HepG2 (cell line): ENCODE data around the gene IL27RA. TPM values are rescaled to one million over a fixed set of nuclear protein-coding genes. Genes with fewer than 3 reads are reported as not detected.

Experiments
- CREB3 ChIP-seq: sonication (generic); formaldehyde crosslinking; IDR thresholded peaks from 2 replicates; pipeline ENCODE4 v1.5.0; 2020; ENCODE audit warnings: missing genetic modification reagents
- PHF21A ChIP-seq: sonication (generic); formaldehyde crosslinking; IDR thresholded peaks from 2 replicates; pipeline ENCODE4 v1.5.0; 2020; ENCODE audit warnings: mild to moderate bottlenecking, missing genetic modification reagents
- RFXAP ChIP-seq: sonication (generic); formaldehyde crosslinking; IDR thresholded peaks from 2 replicates; pipeline ENCODE4 v1.4.0; 2020; ENCODE audit warnings: missing genetic modification reagents, borderline replicate concordance
- YY1 ChIP-seq: IDR thresholded peaks from 2 replicates; pipeline ENCODE4 v1.6.1; 2011; ENCODE audit warnings: low read length, low read depth, moderate library complexity, mild to moderate bottlenecking; ENCODE audit not compliant: insufficient read depth, insufficient replicate concordance
- ZEB1 ChIP-seq: IDR thresholded peaks from 2 replicates; pipeline ENCODE4 v1.6.1; 2012; ENCODE audit warnings: mild to moderate bottlenecking, low read depth, inconsistent platforms; ENCODE audit not compliant: insufficient replicate concordance
- ZFP1 ChIP-seq: IDR thresholded peaks from 2 replicates; pipeline ENCODE4 v1.6.1; 2016
- ZNF274 ChIP-seq: sonication (generic); formaldehyde crosslinking; IDR thresholded peaks from 2 replicates; pipeline ENCODE4 v1.5.1; 2020; ENCODE audit warnings: mild to moderate bottlenecking, missing genetic modification reagents
- ZNF280B ChIP-seq: sonication (generic); formaldehyde crosslinking; IDR thresholded peaks from 2 replicates; pipeline ENCODE4 v1.5.0; 2020; ENCODE audit warnings: missing genetic modification reagents, mild to moderate bottlenecking, borderline replicate concordance
- polyA plus RNA-seq, 8 experiments: library from polyadenylated mRNA; depleted of rRNA in 3 of 8; stranded (reverse) in 7 of 8; unstranded in 1 of 8; fragments of >200 nt; fragmentation: Illumina TruSeq in 4 of 8; extraction: Trizol in 4 of 8; gene quantifications; 2 replicates each; pipeline versions ENCODE4 v1.2.1 to v1.2.3, GENCODE V29; 2011 to 2016; ENCODE audit warnings: low read depth in 4 of 8, missing spikeins in 1 of 8, mixed read lengths in 1 of 8; ENCODE audit not compliant: insufficient read depth in 1 of 8
- total RNA-seq, 5 experiments: library from RNA; depleted of rRNA; stranded (reverse); fragments of >200 nt; fragmentation: Illumina TruSeq; extraction: Trizol; gene quantifications; 2 replicates each; pipeline ENCODE4 v1.2.3, GENCODE V29; 2016; ENCODE audit warnings: low read depth in 1 of 5
- TF ChIP-seq, protein P1 (sequence below): sonication (generic); formaldehyde crosslinking; IDR thresholded peaks from one replicate; pipeline ENCODE4 v1.5.1; 2020; ENCODE audit warnings: mild to moderate bottlenecking, missing genetic modification reagents; ENCODE audit errors: not compliant biosample characterization
- TF ChIP-seq, protein P2 (sequence below): sonication (generic); IDR thresholded peaks from 2 replicates; pipeline ENCODE4 v1.6.1; 2016; ENCODE audit warnings: low read depth, borderline replicate concordance

The IL27RA gene
- total and polyA plus RNA-seq, 2 of the 13 experiments (the other 11 are each of a cell fraction or from before 2014, with no cell fraction given) = 3.5 to 8.1 TPM

DNA sequence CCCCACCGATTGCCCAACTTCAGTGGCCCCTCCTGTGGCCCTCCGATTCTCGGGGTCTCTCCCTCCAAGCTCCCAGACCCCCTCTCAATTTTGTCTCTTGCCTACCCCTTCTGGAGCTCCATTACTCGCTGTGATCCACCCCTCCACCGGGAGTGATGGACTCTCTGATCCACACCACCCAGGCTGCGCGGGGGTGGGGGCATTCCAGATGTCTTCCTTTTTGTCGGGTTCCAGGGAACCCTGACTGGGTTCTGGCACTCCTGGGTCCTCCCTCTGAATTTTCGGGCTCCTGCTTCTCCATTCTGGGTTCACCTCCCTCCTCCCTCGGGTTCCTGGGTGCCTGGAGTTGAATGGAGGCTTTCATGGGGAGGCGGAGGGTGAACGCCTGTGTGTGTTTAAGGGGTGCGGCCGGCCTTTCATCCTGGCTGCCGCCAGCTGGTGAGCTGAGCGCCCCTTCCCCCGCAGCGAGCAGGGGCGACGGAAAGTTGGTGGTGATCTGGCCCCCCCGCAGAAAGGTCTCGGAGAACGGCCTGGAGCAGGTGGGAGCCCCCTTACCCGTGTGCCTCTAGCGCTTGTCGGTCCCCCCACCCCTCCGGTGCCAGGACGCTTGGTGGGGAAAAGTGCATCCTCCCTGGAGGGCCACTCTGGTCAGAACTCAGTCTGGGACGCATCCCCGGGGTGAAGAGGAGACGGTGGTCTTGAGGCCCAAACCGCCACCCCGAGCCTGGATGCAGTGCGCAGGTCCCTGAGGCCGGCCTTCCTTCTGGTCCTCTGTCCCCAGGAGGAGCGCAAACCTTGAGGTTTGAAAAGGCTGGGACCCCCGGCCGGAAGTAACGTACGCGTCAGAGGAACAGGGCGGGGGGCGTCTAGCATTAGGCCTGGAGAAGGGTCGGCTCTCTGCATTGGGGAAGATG is 42.6 kb downstream of the IL27RA start (continued):
- TF ChIP-seq CREB3 (CRISPR knock-in tag) = no peak
- TF ChIP-seq ZEB1 = no peak
- TF ChIP-seq, protein P1, sequence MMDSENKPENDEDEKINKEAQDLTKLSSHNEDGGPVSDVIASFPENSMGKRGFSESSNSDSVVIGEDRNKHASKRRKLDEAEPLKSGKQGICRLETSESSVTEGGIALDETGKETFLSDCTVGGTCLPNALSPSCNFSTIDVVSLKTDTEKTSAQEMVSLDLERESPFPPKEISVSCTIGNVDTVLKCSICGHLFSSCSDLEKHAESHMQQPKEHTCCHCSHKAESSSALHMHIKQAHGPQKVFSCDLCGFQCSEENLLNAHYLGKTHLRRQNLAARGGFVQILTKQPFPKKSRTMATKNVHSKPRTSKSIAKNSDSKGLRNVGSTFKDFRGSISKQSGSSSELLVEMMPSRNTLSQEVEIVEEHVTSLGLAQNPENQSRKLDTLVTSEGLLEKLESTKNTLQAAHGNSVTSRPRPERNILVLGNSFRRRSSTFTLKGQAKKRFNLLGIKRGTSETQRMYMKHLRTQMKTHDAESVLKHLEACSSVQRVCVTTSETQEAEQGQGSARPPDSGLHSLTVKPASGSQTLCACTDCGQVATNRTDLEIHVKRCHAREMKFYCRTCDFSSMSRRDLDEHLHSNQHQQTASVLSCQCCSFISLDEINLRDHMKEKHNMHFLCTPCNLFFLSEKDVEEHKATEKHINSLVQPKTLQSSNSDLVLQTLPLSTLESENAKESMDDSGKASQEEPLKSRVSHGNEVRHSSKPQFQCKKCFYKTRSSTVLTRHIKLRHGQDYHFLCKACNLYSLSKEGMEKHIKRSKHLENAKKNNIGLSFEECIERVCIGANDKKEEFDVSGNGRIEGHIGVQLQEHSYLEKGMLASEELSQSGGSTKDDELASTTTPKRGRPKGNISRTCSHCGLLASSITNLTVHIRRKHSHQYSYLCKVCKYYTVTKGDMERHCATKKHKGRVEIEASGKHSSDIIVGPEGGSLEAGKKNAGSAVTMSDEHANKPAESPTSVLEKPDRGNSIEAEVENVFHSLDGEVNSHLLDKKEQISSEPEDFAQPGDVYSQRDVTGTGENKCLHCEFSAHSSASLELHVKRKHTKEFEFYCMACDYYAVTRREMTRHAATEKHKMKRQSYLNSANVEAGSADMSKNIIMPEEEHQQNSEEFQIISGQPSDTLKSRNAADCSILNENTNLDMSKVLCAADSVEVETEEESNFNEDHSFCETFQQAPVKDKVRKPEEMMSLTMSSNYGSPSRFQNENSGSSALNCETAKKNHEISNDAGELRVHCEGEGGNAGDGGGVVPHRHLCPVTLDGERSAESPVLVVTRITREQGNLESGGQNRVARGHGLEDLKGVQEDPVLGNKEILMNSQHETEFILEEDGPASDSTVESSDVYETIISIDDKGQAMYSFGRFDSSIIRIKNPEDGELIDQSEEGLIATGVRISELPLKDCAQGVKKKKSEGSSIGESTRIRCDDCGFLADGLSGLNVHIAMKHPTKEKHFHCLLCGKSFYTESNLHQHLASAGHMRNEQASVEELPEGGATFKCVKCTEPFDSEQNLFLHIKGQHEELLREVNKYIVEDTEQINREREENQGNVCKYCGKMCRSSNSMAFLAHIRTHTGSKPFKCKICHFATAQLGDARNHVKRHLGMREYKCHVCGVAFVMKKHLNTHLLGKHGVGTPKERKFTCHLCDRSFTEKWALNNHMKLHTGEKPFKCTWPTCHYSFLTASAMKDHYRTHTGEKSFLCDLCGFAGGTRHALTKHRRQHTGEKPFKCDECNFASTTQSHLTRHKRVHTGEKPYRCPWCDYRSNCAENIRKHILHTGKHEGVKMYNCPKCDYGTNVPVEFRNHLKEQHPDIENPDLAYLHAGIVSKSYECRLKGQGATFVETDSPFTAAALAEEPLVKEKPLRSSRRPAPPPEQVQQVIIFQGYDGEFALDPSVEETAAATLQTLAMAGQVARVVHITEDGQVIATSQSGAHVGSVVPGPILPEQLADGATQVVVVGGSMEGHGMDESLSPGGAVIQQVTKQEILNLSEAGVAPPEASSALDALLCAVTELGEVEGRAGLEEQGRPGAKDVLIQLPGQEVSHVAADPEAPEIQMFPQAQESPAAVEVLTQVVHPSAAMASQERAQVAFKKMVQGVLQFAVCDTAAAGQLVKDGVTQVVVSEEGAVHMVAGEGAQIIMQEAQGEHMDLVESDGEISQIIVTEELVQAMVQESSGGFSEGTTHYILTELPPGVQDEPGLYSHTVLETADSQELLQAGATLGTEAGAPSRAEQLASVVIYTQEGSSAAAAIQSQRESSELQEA (CRISPR knock-in tag) = peak; percentile 54
- 0 out of 2 replicates have a peak, but pooled peaks have one; percentile 52 for TF ChIP-seq ZNF274 (CRISPR knock-in tag)
- no peak for TF ChIP-seq RFXAP (CRISPR knock-in tag)
- TF ChIP-seq ZNF280B (CRISPR knock-in tag) = no peak
- TF ChIP-seq, protein P2, sequence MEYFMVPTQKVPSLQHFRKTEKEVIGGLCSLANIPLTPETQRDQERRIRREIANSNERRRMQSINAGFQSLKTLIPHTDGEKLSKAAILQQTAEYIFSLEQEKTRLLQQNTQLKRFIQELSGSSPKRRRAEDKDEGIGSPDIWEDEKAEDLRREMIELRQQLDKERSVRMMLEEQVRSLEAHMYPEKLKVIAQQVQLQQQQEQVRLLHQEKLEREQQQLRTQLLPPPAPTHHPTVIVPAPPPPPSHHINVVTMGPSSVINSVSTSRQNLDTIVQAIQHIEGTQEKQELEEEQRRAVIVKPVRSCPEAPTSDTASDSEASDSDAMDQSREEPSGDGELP = peak; percentile 86
- TF ChIP-seq ZFP1 (CRISPR knock-in tag) = no peak
- TF ChIP-seq PHF21A (CRISPR knock-in tag) = peak; percentile 35; the same call in 1 of the 2 replicates
- TF ChIP-seq YY1 = peak; percentile 2
